Heart right ventricle (tissue), 16 donors: ENCODE results near the gene ERLEC1. TPM values are rescaled to one million over a fixed set of nuclear protein-coding genes. Genes with fewer than 3 reads are reported as not detected.

Experiments used
- ATAC-seq, 8 donors: fragments of 200-7000 bp; cut with Tn5 transposase; one replicate each; pipeline ENCODE4 v1.9.1; 2020; ENCODE audit warnings: mild to moderate bottlenecking in 8 of 8, moderate library complexity in 8 of 8, moderate number of reproducible peaks in 1 of 8
- DNase-seq, 2 donors: peaks; one replicate each; pipeline ENCODE4 v3.0.0-alpha.2; 2020
- H3K27ac ChIP-seq, 10 donors: fragments of 200-600 bp; sonication (generic) in 2 of 10; one replicate each; pipeline versions ENCODE4 v1.5.0 to v1.8.0; 2020 to 2022; ENCODE audit warnings: mild to moderate bottlenecking in 3 of 10
- H3K27me3 ChIP-seq, 7 donors: fragments of 200-600 bp; one replicate each; pipeline ENCODE4 v1.8.0; 2021 to 2022; ENCODE audit warnings: mild to moderate bottlenecking in 2 of 7
- H3K36me3 ChIP-seq, 9 donors: fragments of 200-600 bp; sonication (generic) in 1 of 9; one replicate each; pipeline versions ENCODE4 v1.5.0 to v1.8.0; 2020 to 2022; ENCODE audit warnings: mild to moderate bottlenecking in 2 of 9
- H3K4me1 ChIP-seq, 9 donors: fragments of 200-600 bp; sonication (generic) in 1 of 9; one replicate each; pipeline versions ENCODE4 v1.5.0 to v1.8.0; 2020 to 2022; ENCODE audit warnings: mild to moderate bottlenecking in 4 of 9
- H3K4me3 ChIP-seq, 10 donors: fragments of 200-600 bp; sonication (generic) in 2 of 10; one replicate each; pipeline versions ENCODE4 v1.5.0 to v1.8.0; 2020 to 2022; ENCODE audit warnings: mild to moderate bottlenecking in 7 of 10, moderate library complexity in 2 of 10
- H3K9me3 ChIP-seq, 11 donors: fragments of 200-600 bp in 10 of 11; sonication (generic) in 2 of 11; one replicate each; pipeline versions ENCODE4 v1.5.0 to v1.8.0; 2013 to 2022; ENCODE audit warnings: mild to moderate bottlenecking in 2 of 11, control low read depth in 1 of 11, moderate library complexity in 1 of 11
- CTCF ChIP-seq, 9 donors: fragments of 200-600 bp; sonication (generic) in 2 of 9; IDR thresholded peaks; one replicate each; pipeline versions ENCODE4 v1.5.0 to v1.8.0; 2021 to 2022; ENCODE audit warnings: antibody characterized with exemption in 9 of 9, mild to moderate bottlenecking in 5 of 9, moderate library complexity in 1 of 9
- WGBS, 2 donors: extraction: QIAGEN DNeasy Blood & Tissue Kit; methylation state at CpG; one replicate each; pipeline ENCODE4 v1.1.7; 2013; ENCODE audit warnings: inconsistent platforms in 1 of 2; 5-methylcytosine and 5-hydroxymethylcytosine counted together
- intact Hi-C, 10 donors: fragments of 100-400 bp; cut with DNase I; formaldehyde crosslinking; loops; one replicate each; pipeline versions ENCODE4 v1.11.1 to v1.14.2; 2022
- polyA plus RNA-seq, 2 donors: library from polyadenylated mRNA; stranded (reverse); fragments of 200-250 nt; gene quantifications; one replicate each; pipeline ENCODE4 v1.2.3, GENCODE V29; 2013
- total RNA-seq, 10 donors: library from RNA; stranded (reverse); fragmentation: NEBNext Ultra II Directional in 3 of 10; extraction: Animal tissue kit (Norgen Biotek cat#: 25700) in 3 of 10; gene quantifications; one replicate each; pipeline versions ENCODE4 v1.2.1 to v1.2.4, GENCODE V29; 2021 to 2023
- donor health status: Arrhythmogenic right ventricular cardiomyopathy.
- donor health status: ischemic (EF 13 %, LVEDD 7.1; RV severe dilation, severe dysfunction).
- donor health status: healthy with polysubstance abuse.
- donor health status: DM: no; HTN: yes; CAD: no.
- donor health status: DM: no; HTN: no; CAD: no.
- donor health status: ischemic (EF 25% LVEDD 6.9; RV normal size, moderate dysfunction).
- donor health status: ischemic (EF 25% LVEDD 5.7; RV mildly dilated, moderate dysfunction).
- donor health status: healthy.
- donor health status: DM: yes; HTN: yes; CAD: no.
- donor health status: Ischemic cardiomyopathy.
- donor health status: ischemic (EF 35%, LVEDD 5.7; RV mildly dilated, moderate dysfunction).
- donor health status: nonischemic (EF 11% LVEDD 7.7; RV severe dilation, severe dysfunction).
- donor health status: DM: yes; HTN: yes; CAD: no.
- donor health status: PGD.
- donor health status: ischemic (EF 29% LVEDD 5.4; RV normal size, mild dysfunction).
- donor health status: nonischemic (EF 23%, LVEDD 6.1; RV moderate dilation, normal function).

Gene ERLEC1
- total and polyA plus RNA-seq, 12 donors: 12.6 to 48.1 (median 37.0) TPM

- Histone ChIP-seq H3K4me3 (no peak overlapping the region), H3K4me1 (peaks cover 2 to 29% (median 24%) of the 10 kb centered on the region in 9 donors), H3K27ac (no peak overlapping the region), H3K27me3 (no peaks in the 10 kb centered on the region), H3K9me3 (no peaks in the 10 kb centered on the region), H3K36me3 (peaks cover 0 to 28% (median 0%) of the 10 kb centered on the region in 9 donors)
- WGBS, 2 donors: 76 to 81% methylated on average over 8 of the region's 8 CpGs
- intact Hi-C loops: no loop called here
- no peak for ATAC-seq
- TF ChIP-seq CTCF (IDR thresholded peaks at IDR 0.05): no peak
- DNase-seq: no peak
Measured at GRCh38 chr2:53782676-53783075, 4.2 kb upstream of the ERLEC1 start.

- no peak for TF ChIP-seq CTCF (IDR thresholded peaks at IDR 0.05)
- ATAC-seq (no peak), DNase-seq (no peak)
- Histone ChIP-seq H3K27me3 (no peaks in the 10 kb centered on the region), H3K4me1 (peaks cover 2 to 46% (median 40%) of the 10 kb centered on the region in 9 donors), H3K27ac (no peak overlapping the region), H3K4me3 (peak overlapping the region in 1 of 10 donors; percentile 11), H3K36me3 (peaks cover 0 to 28% (median 0%) of the 10 kb centered on the region in 9 donors), H3K9me3 (no peaks in the 10 kb centered on the region)
- intact Hi-C loops: no loop called here
Measured at GRCh38 chr2:53784436-53784835, 2.4 kb upstream of the ERLEC1 start.

GRCh38 chr2:53785366-53785765 is 1.5 kb upstream of the ERLEC1 start:
- H3K27me3 ChIP-seq: no peaks in the 10 kb centered on the region
- no peak for ATAC-seq
- DNase-seq: no peak
- no peaks in the 10 kb centered on the region for H3K9me3 ChIP-seq
- peak overlapping the region in 2 of 10 donors; percentile 83 to 84 for H3K27ac ChIP-seq
- peaks cover 2 to 50% (median 40%) of the 10 kb centered on the region in 9 donors for H3K4me1 ChIP-seq
- 63 to 65% methylated on average over 11 of the region's 11 CpGs for WGBS, 2 donors
- intact Hi-C loops: no loop called here
- no peak for TF ChIP-seq CTCF (IDR thresholded peaks at IDR 0.05)
- peak overlapping the region in 9 of 10 donors; percentile 69 to 95 (median 91) for H3K4me3 ChIP-seq
- H3K36me3 ChIP-seq: peaks cover 0 to 18% (median 0%) of the 10 kb centered on the region in 9 donors

- peak overlapping the region; percentile 69 to 95 (median 88) for H3K4me3 ChIP-seq
- DNase-seq (no peak), ATAC-seq (peak; percentile 16 to 55 (median 52))
- peak overlapping the region; percentile 54 to 91 (median 84) for H3K27ac ChIP-seq
- no peaks in the 10 kb centered on the region for H3K27me3 ChIP-seq
- intact Hi-C loops: no loop called here
- 0% methylated on average over 18 of the region's 18 CpGs for WGBS, 2 donors
- no peaks in the 10 kb centered on the region for H3K9me3 ChIP-seq
- H3K36me3 ChIP-seq: peaks cover 0 to 9% (median 0%) of the 10 kb centered on the region in 9 donors
- peaks cover 2 to 56% (median 40%) of the 10 kb centered on the region in 9 donors for H3K4me1 ChIP-seq
- TF ChIP-seq CTCF (IDR thresholded peaks at IDR 0.05): no peak
Measured at GRCh38 chr2:53786352-53786704, 516 bp upstream of the ERLEC1 start.
